ENCODE data around the gene GPAT3.

The GPAT3 gene

DNA sequence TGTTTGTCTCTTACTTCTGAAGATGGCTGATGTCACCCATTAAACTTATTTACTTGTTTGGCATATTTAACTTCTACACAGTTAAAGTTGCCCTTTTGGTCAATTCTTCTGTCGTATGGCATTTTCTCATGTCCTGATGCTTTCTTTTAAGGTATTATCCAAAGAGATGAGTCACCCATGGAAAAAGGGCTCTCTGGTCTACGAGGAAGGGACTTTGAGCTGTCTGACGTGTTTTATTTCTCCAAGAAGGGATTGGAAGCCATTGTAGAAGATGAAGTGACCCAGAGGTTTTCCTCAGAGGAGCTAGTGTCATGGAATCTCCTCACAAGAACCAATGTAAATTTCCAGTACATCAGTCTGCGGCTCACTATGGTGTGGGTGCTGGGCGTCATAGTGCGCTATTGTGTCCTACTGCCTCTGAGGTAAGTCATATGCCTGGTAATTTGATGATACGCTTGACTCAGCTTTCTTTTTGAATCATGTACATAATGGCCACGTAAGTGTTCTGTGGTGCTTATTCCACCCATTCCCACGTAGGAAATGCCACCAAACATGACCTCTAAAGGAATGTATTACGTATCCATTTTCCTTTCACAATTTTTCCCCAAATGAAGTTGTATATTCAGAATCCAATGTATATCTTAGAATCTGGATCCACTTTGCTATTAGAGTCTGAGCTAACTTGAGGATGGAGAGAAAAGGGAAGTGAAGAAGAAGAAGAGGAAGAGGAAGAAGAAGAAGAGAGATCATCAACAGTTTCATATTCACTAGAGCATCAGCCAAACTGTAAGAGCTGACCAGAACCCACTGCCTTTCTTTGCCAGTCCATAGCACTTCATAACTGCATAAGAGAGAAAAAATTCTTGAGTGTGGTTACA, 45.7 kb downstream of the GPAT3 start:
- TF ChIP-seq MYC (IDR thresholded peaks at IDR 0.05; ENCODE audit: low read depth, low read length) (no peak), POLR2A (IDR thresholded peaks at IDR 0.05; ENCODE audit: extremely low read depth, insufficient read length) (no peak)
- TF ChIP-seq, protein P1, sequence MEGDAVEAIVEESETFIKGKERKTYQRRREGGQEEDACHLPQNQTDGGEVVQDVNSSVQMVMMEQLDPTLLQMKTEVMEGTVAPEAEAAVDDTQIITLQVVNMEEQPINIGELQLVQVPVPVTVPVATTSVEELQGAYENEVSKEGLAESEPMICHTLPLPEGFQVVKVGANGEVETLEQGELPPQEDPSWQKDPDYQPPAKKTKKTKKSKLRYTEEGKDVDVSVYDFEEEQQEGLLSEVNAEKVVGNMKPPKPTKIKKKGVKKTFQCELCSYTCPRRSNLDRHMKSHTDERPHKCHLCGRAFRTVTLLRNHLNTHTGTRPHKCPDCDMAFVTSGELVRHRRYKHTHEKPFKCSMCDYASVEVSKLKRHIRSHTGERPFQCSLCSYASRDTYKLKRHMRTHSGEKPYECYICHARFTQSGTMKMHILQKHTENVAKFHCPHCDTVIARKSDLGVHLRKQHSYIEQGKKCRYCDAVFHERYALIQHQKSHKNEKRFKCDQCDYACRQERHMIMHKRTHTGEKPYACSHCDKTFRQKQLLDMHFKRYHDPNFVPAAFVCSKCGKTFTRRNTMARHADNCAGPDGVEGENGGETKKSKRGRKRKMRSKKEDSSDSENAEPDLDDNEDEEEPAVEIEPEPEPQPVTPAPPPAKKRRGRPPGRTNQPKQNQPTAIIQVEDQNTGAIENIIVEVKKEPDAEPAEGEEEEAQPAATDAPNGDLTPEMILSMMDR (IDR thresholded peaks at IDR 0.05; ENCODE audit: low read depth, low read length), result no peak
- TF ChIP-seq, protein P2, sequence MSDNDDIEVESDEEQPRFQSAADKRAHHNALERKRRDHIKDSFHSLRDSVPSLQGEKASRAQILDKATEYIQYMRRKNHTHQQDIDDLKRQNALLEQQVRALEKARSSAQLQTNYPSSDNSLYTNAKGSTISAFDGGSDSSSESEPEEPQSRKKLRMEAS (IDR thresholded peaks at IDR 0.05; ENCODE audit: low read depth, low read length), result no peak
- DNase-seq (ENCODE audit: low read depth), result no peak
- no peak overlapping the region for H3K4me3 ChIP-seq (ENCODE audit: low read depth, low read length)

DNA sequence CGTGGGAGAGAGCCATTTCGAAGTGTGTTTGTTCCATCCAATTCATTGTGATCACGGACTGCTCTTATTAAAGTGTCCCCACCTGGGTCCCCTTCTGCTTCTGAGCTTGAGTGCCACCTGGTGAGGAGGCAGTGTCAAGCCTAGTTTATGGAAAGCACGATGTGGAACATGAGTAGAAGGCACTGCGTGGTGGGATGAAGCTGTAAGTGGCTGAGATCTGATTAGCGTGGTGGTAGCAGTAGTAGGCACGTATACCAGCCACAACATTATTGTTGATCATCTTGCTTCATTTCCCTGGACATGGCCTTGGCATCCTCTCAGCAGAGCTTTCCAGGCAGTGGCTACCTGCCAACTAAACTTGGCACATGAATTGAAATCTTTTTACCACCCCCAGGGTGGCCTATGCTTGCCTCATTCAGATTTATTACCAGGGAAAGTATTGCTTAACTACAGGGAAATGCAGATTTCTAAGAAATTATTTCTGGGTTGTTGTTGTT, 46.4 kb downstream of the GPAT3 start:
- peak; percentile 14 for DNase-seq (ENCODE audit: low read depth)
- H3K4me3 ChIP-seq (ENCODE audit: low read depth, low read length), result no peak overlapping the region
- TF ChIP-seq POLR2A (IDR thresholded peaks at IDR 0.05; ENCODE audit: extremely low read depth, insufficient read length) (no peak), MYC (IDR thresholded peaks at IDR 0.05; ENCODE audit: low read depth, low read length) (no peak)
- TF ChIP-seq, protein P2 (IDR thresholded peaks at IDR 0.05; ENCODE audit: low read depth, low read length), result no peak
- TF ChIP-seq, protein P1 (IDR thresholded peaks at IDR 0.05; ENCODE audit: low read depth, low read length), result no peak

DNA sequence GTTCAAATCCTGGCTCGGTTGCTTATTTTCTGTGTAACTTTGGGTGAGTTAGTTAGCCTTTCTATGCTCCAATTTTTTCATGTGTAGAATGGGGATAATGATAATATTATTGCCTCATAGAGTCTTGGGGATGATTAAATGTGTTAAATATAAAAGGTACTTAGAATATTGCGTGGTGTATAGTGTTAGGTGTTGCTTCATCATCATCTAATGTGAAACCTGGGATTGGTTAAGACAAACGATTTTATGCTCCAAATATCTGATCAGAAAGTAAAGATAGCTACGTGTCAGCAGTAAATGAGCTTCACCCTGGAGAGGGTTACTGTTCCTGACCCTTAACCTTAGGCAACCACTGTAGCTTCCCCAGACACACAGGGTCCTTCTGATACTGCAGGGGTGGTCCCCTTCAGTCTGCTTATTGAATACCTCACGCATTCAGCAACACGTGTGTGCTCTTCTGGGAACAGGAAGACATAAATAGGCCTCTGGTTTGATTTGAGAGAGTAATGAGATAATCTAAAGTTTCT, 50.1 kb downstream of the GPAT3 start:
- no peak overlapping the region for H3K4me3 ChIP-seq (ENCODE audit: low read depth, low read length)
- TF ChIP-seq, protein P1 (IDR thresholded peaks at IDR 0.05; ENCODE audit: low read depth, low read length), result no peak
- TF ChIP-seq POLR2A (IDR thresholded peaks at IDR 0.05; ENCODE audit: extremely low read depth, insufficient read length), result no peak
- TF ChIP-seq, protein P2 (IDR thresholded peaks at IDR 0.05; ENCODE audit: low read depth, low read length), result no peak
- TF ChIP-seq MYC (IDR thresholded peaks at IDR 0.05; ENCODE audit: low read depth, low read length), result no peak
- DNase-seq (ENCODE audit: low read depth), result peak; percentile 19

DNA sequence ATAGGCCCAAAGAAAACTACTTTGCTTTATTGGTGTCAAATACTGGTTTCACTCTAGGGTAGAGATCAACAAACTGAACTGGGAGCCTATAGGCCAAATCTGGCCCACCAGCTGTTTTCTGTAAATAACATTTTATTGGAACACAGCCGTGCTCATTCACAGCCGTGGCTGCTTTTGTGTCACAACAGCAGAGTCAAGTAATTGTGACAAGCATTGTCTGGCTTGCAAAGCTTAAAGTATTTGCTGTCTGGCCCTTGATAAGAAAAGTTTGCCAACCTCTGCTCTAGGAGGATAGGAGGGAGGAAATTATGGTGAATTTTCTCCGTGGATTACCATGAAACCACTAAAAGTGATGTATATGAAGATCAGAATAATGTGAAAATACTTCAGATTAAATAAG, 53.4 kb downstream of the GPAT3 start:
- no peak for DNase-seq (ENCODE audit: low read depth)
- H3K4me3 ChIP-seq (ENCODE audit: low read depth, low read length), result no peak overlapping the region
- TF ChIP-seq POLR2A (IDR thresholded peaks at IDR 0.05; ENCODE audit: extremely low read depth, insufficient read length) (no peak), MYC (IDR thresholded peaks at IDR 0.05; ENCODE audit: low read depth, low read length) (no peak)
- TF ChIP-seq, protein P2 (IDR thresholded peaks at IDR 0.05; ENCODE audit: low read depth, low read length), result no peak
- TF ChIP-seq, protein P1 (IDR thresholded peaks at IDR 0.05; ENCODE audit: low read depth, low read length), result no peak

DNA sequence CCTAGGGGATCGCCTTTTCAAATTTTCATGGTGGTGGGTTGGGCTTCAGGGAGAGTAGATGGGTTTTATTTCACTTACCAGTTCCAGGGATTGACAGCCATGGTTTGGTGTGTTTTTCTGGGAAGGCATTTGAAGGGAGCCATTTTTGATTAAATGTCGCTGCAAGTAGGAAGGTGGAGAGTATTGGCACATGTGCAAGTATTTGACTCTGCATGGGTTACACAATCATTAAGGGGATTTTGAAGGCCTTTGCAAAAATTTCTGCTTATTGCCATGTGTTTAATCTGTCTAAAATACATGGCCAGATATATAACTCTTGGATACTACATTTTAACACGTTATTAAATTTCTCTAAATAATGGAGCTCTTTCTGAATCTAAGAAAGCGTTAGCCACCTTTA, 55.1 kb downstream of the GPAT3 start:
- DNase-seq (ENCODE audit: low read depth), result no peak
- no peak for TF ChIP-seq POLR2A (IDR thresholded peaks at IDR 0.05; ENCODE audit: extremely low read depth, insufficient read length)
- TF ChIP-seq, protein P2 (IDR thresholded peaks at IDR 0.05; ENCODE audit: low read depth, low read length), result no peak
- no peak for TF ChIP-seq MYC (IDR thresholded peaks at IDR 0.05; ENCODE audit: low read depth, low read length)
- TF ChIP-seq, protein P1 (IDR thresholded peaks at IDR 0.05; ENCODE audit: low read depth, low read length), result no peak
- H3K4me3 ChIP-seq (ENCODE audit: low read depth, low read length), result no peak overlapping the region

All from NB4 (cell line).